Lung (tissue), 12 donors: ENCODE results near the gene CDK2AP2. TPM values are rescaled to one million over a fixed set of nuclear protein-coding genes. Genes with fewer than 3 reads are reported as not detected.

ENCODE experiments used
- ATAC-seq: fragments of 200-7000 bp; cut with Tn5 transposase; one replicate; pipeline ENCODE4 v1.9.1; 2020; ENCODE audit warnings: moderate number of reproducible peaks; ENCODE audit not compliant: insufficient read depth, low FRiP score
- DNase-seq, 3 donors: peaks; one replicate each; pipeline ENCODE4 v3.0.0-alpha.2; 2013 to 2017
- H3K27ac ChIP-seq, 2 donors: one replicate each; pipeline ENCODE4 v1.5.1; 2013; ENCODE audit warnings: mild to moderate bottlenecking in 2 of 2, moderate library complexity in 2 of 2, control low read depth in 1 of 2, inconsistent platforms in 1 of 2, low read depth in 1 of 2, low read length in 1 of 2
- H3K27me3 ChIP-seq, 3 donors: one replicate each; pipeline ENCODE4 v1.5.1; 2013; ENCODE audit warnings: low read length in 2 of 3; ENCODE audit not compliant: control insufficient read depth in 3 of 3, insufficient read depth in 3 of 3
- H3K36me3 ChIP-seq, 4 donors: one replicate each; pipeline ENCODE4 v1.5.1; 2013; ENCODE audit warnings: low read length in 4 of 4, mild to moderate bottlenecking in 1 of 4, moderate library complexity in 1 of 4; ENCODE audit not compliant: control insufficient read depth in 4 of 4, insufficient read depth in 4 of 4
- H3K4me1 ChIP-seq, 5 donors: one replicate each; pipeline ENCODE4 v1.5.1; 2013; ENCODE audit warnings: low read length in 5 of 5, mild to moderate bottlenecking in 2 of 5, moderate library complexity in 1 of 5; ENCODE audit not compliant: control insufficient read depth in 5 of 5, insufficient read depth in 5 of 5
- H3K4me3 ChIP-seq: one replicate; pipeline ENCODE4 v1.5.1; 2013; ENCODE audit warnings: mild to moderate bottlenecking, control low read depth, moderate library complexity
- H3K9ac ChIP-seq, 2 donors: one replicate each; pipeline ENCODE4 v1.5.1; 2013; ENCODE audit warnings: low read length in 2 of 2, control low read depth in 1 of 2; ENCODE audit not compliant: insufficient read depth in 1 of 2
- H3K9me3 ChIP-seq, 4 donors: one replicate each; pipeline ENCODE4 v1.5.1; 2013; ENCODE audit warnings: low read length in 3 of 4, mild to moderate bottlenecking in 1 of 4, moderate library complexity in 1 of 4; ENCODE audit not compliant: control insufficient read depth in 4 of 4, insufficient read depth in 3 of 4
- CTCF ChIP-seq: IDR thresholded peaks from 2 replicates; pipeline ENCODE4 v1.5.1; 2012; ENCODE audit warnings: mild to moderate bottlenecking; ENCODE audit errors: control extremely low read depth, extremely low read depth
- WGBS, 2 donors: extraction: QIAGEN DNeasy Blood & Tissue Kit; methylation state at CpG; one replicate each; pipeline ENCODE4 v1.1.7; 2013; 5-methylcytosine and 5-hydroxymethylcytosine counted together
- polyA plus RNA-seq, 2 donors: library from polyadenylated mRNA; stranded (reverse); fragments of 200-250 nt; gene quantifications; one replicate each; pipeline ENCODE4 v1.2.1, GENCODE V29; 2013
- total RNA-seq, 2 donors: library from RNA; depleted of rRNA in 1 of 2; stranded (reverse); fragments of >200 nt in 1 of 2; gene quantifications; one replicate each; pipeline ENCODE4 v1.2.1, GENCODE V29; 2014 to 2021
- donor health status: control.
- donor health status: control.
- donor health status: Bipolar disorder and iron deficiency.
- donor health status: healthy.
- donor health status: DM: yes; HTN: yes; CAD: no.

The CDK2AP2 gene
- total and polyA plus RNA-seq, 4 donors = 21.7 to 149 (median 121) TPM

- Histone ChIP-seq H3K27me3 (no peaks in the 10 kb centered on the region), H3K9me3 (no peaks in the 10 kb centered on the region), H3K4me3 (peak overlapping the region; percentile 60), H3K27ac (no peak overlapping the region), H3K9ac (no peak overlapping the region), H3K36me3 (peaks cover 0 to 10% (median 6%) of the 10 kb centered on the region in 4 donors), H3K4me1 (peaks cover 0 to 30% (median 10%) of the 10 kb centered on the region in 5 donors)
- no peak for TF ChIP-seq CTCF
- DNase-seq = no peak
- 82 to 83% methylated on average over 18 to 19 of the region's 19 CpGs for WGBS, 2 donors
- no peak for ATAC-seq
These were observed 4.6 kb downstream of the CDK2AP2 start for GRCh38 chr11:67503119-67504004.

- TF ChIP-seq CTCF = no peak
- no peak overlapping the region for H3K27ac ChIP-seq
- H3K4me3 ChIP-seq = no peak overlapping the region
- H3K4me1 ChIP-seq = peaks cover 0 to 25% (median 10%) of the 10 kb centered on the region in 5 donors
- peaks cover 0 to 18% (median 8%) of the 10 kb centered on the region in 4 donors for H3K36me3 ChIP-seq
- no peaks in the 10 kb centered on the region for H3K27me3 ChIP-seq
- H3K9me3 ChIP-seq = peaks cover 0 to 3% (median 0%) of the 10 kb centered on the region in 4 donors
- WGBS, 2 donors = 96 to 97% methylated on average over 18 of the region's 18 CpGs
- H3K9ac ChIP-seq = no peak overlapping the region
- DNase-seq (no peak), ATAC-seq (no peak)
These were observed 5.5 kb downstream of the CDK2AP2 start for GRCh38 chr11:67502328-67502979.

DNA sequence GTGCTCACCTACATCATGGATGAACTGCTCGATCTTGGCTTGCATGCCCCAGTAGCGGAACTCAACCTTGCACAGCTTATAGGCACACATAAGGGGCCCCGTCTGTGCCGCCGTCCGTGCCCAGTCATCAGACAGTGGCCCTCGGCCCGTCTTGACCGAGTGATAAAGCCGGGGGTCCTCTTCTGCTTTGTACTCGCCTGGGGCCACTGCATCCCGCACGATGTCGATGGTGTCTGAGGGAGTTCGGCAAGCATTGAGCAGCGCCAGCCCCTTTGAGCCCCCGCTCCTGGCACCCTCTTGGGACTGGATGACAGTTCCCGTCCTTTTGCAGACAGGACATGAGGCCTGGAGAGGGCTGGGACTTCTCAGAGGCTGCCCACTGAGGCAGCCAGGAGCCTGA is 6.1 kb downstream of the CDK2AP2 start:
- ATAC-seq = no peak
- Histone ChIP-seq H3K27ac (no peak overlapping the region), H3K9me3 (peaks cover 0 to 3% (median 0%) of the 10 kb centered on the region in 4 donors), H3K36me3 (peaks cover 3 to 23% (median 8%) of the 10 kb centered on the region in 4 donors), H3K27me3 (no peaks in the 10 kb centered on the region), H3K4me1 (peaks cover 0 to 22% (median 10%) of the 10 kb centered on the region in 5 donors), H3K9ac (no peak overlapping the region), H3K4me3 (no peak overlapping the region)
- DNase-seq = no peak
- TF ChIP-seq CTCF = no peak
- 97 to 98% methylated on average over 18 of the region's 18 CpGs for WGBS, 2 donors
